HG02642 (cell line): ENCODE results near the gene STK16.
"Not testable (repeated sequence)": the region's sequence is repeated elsewhere in the genome, so short reads cannot be mapped to it uniquely, and the experiment has no call there.

ENCODE experiments used
- ATAC-seq: cut with Tn5 transposase; IDR thresholded peaks from one replicate; pipeline ENCODE4 v1.9.1; 2021; ENCODE audit warnings: mild to moderate bottlenecking; ENCODE audit not compliant: unreplicated experiment, poor library complexity

STK16 gene

DNA sequence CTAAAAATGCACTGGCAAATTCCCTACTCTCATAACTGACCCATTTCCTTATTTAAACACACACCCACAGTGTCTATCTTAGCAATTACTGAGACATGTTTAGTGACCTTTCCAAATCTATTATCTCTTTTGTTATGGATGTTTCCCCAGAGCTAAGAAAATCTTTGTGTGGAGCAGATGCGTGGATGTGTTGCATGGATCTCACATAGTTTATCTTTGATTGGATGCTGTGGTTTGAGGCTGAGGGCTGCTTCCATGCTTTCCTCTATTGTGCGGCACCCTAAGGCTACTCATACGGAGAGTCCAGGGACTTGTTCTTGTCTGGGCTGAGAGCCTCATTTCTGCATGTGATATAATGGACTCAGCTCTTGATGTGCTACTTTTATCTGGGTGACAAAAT, 10.9 kb upstream of the STK16 start:
- ATAC-seq = no peak

DNA sequence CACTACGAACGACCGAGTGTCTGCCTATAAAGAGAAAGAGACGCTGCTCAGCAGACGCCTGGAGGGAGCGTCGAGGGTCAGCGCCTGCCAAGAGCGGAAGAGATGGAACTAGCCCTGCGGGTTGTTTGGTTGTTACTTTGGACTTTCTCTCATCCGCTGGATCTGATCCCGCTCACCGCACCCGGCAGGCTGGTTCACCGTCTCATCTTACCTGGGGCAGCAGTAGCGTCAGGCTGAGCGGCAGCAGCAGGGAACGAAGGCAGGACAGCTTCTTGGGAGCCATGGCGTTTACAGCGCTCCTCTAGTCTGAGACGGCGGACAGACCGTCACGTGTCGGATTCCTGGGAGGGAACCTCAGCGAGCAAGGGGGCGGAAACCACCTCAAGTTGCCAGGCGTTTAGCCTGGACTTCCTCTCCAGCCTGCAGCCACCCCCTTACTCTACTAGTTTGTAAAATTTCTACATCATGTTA, 2.0 kb upstream of the STK16 start:
- no peak for ATAC-seq

DNA sequence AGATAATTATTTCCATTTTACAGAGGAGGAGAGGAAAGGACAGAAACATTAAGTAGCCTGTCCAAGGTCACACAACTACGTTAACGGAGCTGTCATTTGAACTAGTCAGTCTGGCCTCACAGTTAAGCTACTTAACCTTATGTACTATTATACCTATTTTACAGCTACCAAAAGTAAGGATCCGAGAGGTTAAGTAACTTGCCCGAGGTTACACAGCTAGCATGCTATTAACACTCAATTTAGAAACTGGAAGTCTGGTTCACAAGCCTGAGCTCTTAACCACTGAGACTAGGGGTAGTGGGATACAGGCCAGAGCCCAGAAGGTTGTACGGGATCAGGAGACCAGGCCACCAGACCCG, 511 bp upstream of the STK16 start:
- ATAC-seq = no peak

DNA sequence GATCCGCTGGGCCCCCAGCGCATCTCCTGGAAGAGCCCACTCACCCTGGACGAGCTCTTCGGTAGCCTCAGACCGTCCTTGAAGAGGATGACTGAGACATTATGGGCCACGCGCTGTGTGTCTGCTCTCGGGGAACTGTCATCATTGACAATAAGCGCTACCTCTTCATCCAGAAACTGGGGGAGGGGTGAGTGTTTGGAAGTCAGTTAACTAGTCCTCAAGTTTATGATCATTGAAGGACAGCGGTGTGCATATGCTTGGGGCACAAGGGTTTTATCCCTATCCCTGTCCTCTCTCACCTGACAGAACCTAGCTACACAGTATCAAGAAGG, 586 bp downstream of the STK16 start:
- no peak for ATAC-seq

DNA sequence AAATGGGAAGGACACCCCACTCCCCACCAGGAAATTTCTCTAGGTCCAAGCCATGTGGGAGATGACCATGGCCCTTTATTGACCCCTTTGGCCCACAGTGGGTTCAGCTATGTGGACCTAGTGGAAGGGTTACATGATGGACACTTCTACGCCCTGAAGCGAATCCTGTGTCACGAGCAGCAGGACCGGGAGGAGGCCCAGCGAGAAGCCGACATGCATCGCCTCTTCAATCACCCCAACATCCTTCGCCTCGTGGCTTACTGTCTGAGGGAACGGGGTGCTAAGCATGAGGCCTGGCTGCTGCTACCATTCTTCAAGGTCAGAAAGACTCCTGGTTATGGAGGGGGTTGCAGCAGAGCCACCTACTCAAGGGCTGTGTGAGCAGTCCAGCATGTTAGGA, 1.3 kb downstream of the STK16 start:
- ATAC-seq = no peak

DNA sequence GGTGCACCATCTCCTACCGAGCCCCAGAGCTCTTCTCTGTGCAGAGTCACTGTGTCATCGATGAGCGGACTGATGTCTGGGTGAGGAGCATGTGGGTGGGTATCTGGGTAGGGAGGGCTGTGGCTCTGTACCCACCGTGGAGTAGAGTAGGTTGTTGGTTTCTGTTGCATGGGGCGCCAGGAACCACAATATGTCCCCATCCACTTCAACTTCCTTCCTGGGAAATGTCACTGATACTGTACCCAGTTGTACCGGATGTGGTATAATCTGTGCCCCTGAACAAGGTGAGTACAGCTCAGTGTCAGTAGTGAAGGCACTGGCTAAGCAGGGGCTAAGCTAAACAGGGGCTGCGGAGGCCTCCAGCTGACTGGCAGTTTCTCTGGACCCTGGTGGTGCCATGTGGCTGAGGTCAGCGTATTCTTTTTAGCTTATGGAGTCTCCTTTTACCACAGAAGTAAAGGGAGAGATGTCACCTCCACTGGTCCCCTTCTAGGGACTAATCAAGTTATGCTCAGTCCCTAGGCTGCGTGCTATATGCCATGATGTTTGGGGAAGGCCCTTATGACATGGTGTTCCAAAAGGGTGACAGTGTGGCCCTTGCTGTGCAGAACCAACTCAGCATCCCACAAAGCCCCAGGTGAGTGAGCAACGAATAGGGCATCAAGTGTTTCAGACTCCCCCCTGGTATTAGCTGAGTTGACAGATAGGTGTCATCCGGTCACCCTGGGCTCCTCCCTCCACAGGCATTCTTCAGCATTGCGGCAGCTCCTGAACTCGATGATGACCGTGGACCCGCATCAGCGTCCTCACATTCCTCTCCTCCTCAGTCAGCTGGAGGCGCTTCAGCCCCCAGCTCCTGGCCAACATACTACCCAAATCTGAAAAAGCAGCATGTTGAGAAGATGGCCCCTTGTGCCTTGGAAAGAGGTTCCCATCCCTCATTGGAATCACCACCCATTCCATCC, 2.7 kb downstream of the STK16 start:
- no peak for ATAC-seq

DNA sequence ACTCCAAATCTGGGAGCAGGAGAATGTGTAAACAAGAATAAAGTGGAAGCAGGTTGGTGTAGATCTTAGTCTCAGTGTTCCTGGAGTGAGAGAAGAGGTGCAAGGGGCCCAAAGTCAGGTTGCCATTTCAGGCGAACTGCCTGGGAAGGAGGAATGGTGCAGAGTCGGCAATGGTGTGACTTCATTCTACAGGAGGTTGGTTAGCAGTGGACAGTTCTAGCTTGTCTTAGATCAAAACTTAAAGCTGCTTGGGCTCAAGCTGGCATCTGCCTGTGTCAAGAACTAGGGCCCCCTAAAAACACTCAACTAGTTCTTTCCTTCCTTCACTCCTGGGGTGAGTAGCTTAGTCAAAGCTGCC, 3.5 kb downstream of the STK16 start:
- no peak for ATAC-seq

DNA sequence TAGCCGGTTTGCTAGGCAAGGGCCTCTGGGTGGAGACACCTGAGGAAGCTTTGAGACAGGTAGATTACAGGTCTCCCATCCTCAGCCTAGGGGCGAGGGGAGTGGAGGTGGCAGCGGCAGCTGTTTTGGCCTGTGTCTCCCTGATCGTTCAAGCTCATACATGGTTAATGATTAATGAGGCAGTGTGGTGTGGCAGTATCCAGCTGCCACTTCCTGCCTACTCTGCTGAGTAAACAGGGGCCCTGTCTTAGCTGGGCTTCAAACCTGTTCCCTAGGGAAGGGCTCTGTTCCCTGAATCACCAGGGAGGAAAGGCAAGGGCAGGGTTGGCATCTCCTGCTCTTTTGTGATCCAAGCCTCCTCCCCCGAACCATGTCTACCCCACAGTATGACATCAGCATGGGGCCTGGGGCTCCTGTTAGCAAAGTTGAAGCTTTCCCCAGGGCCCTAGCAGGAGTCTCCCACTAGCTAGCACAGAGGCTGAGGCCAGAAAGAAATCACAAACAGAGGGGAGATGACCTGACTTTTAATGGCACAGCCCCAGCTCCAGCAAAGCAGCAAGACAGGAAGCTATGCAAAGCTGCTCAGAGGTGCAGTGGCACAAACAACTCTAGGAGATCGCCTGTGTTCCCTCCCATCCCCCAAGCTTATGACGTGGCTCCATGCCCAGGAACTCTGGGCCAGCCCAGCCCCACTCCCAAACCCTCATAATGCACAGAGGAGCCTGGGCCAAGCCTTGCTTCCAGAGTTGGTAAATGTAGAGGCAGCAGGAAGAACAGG, 4.1 kb downstream of the STK16 start:
- ATAC-seq = peak; percentile 42

DNA sequence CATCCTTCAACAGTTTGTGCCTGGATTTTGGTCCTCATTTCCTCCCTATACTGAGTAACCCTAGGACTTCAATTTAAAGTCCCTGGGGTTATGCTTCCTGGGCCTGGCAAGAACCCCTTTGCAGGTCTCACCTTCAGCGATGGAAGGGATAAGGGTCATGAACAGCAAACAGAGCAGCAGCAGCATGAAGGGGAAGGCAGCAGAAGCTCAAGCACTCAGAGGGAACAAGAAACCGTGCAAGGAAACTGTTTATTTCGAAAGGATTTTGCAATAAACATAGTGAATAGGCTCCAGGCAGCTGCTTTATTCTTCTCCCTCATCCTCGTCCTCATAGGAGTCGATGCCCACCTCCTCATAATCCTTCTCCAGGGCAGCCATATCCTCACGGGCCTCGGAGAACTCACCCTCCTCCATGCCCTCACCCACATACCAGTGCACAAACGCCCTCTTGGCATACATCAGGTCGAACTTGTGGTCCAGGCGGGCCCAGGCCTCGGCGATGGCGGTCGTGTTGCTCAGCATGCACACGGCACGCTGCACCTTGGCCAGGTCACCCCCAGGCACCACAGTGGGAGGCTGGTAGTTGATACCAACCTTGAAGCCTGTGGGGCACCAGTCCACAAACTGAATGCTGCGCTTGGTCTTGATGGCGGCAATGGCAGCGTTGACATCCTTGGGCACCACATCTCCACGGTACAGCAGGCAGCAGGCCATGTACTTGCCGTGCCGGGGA, 4.9 kb downstream of the STK16 start:
- no peak for ATAC-seq

DNA sequence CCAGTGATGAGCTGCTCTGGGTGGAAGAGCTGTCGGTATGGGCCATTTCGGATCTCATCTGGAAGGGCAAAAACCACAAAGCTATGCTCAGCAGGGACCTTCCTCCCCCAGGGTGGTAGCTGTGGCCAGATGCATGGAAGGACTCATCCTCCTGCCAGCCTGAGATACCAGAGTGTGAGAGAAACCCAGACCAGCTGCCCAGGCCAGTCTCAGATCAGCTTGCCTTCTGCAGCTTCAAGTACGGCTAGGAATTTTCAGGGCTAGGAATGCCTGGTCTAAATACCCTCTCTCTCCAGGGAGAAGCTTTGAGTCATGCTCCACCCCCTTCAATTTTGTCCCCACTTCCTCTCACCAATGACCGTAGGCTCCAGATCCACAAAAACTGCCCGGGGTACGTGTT, 6.4 kb downstream of the STK16 start:
- no peak for ATAC-seq

DNA sequence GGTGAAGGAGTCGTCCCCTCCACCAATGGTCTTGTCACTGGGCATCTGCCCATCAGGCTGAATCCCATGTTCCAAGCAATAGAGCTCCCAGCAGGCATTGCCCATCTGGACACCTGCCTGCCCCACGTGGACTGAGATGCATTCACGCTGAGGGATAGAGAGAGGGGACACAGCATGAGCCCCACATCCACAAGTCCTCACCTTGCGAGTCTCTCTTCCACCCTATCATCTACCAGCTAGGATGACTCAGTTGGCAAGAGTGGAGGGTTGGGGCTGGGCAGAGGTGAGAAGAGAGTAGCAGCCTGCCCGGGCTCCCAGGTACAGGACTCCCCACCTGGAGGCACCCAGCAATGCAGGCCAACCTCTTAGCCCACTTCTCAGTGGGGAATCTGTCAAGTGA, 6.8 kb downstream of the STK16 start:
- ATAC-seq = no peak

DNA sequence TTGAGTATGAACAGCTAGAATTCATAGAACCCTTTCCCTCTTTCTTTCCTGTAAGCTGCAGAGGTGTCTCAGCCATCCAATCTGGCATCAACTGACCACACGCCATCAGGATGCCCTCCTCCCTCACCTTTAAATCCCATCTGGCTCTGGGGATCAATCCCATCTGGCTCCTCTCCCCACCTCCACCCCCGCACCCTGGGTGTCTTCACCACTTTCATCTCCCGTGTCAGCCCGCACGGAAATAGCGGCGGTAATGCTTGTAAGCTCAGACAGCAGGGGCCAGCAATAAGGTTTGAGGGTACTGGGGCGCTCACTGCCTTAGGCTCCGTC, 7.3 kb downstream of the STK16 start:
- ATAC-seq = no peak

DNA sequence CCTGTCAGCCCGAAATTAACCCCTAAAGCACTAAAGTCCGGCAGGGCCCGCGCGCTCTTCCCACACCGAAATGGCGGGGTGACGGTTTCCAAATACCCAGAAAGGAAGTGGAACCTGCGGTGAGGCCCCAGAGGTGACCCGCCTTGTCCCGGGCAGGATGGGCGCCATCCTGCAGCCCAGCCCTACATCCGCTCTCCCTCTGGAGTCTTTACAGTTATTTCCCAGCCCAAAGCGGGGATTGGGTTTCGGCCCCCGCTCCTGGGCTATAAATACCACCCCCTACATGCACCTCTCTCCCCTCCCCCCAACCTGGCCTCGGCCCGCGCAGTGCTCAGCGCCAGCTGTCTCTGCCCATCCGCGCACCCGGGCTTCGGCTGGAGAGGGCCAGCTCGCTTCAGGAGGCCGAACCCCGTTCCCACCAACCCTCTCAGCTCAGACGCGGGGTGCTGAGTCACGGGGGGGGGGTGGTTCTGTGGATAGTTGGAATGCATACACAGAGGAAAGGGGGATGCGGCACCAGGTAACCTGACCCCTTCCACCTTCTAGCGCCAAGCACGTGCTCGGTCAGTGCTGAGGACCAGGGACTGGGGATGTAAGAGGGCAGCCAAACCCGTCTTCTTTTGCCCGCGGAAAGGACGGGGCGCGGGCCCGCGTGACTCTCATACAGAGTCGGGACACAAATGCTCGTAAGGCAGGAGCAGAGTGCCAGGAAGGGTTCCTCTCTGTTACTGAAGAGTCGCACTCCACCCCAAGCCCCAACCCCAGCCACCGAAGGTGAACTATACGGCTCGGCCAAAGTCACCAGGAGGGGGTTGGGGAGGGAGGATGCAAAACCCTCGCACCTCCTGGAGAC, 7.8 kb downstream of the STK16 start, which contains the start of gene TUBA4B:
TUBA4B (plus strand) TSS at position 344 of the 853 bp plus-strand sequence; CDS start at position 509, 165 bp downstream.
- ATAC-seq = peak; percentile 12

DNA sequence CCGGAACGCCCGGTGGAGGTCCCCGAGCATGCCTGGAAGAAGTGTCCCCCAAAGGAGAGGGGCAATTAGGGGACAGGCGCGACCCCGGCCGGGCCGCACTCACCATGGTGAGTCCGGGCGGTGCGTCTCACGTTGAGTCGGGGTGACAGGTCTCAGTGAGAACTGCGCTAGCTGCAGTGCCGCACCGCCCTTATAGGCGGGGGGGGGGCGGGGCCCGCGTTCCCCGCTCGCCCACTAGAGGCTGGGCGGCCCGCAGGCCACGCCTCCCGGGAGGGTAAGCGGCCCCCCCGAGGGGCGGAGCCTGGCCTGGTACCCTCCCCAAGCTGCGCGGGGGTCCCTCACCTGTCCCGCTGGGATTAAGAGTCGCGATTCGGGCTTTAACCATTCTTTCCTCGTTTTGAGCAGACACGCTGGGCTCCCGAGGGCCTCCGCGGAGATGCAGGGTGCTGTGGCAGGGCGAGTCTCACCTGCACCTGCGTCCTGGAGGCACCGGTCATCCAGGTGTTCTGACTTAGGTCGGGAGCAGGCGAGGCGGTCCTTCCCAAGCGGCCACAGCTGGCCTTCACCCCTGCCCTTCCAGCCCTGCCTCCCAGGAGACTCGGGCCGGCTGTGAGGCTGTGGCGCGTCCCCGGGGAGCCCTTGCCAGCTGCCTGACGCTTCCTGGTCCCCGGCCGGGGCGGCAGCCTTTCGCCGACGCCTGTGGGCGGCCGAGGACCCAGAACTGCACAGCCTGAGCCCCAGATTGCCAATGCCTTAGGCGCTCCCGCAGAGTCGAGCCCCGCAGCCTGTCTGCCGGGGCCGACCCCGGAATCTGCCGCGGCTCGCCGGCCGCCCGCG, 8.7 kb downstream of the STK16 start, which contains the start of gene TUBA4A:
TUBA4A (minus strand) TSS at position 166 of the 837 bp plus-strand sequence; CDS start at position 106, 60 bp downstream.
- ATAC-seq = peak; percentile 59

DNA sequence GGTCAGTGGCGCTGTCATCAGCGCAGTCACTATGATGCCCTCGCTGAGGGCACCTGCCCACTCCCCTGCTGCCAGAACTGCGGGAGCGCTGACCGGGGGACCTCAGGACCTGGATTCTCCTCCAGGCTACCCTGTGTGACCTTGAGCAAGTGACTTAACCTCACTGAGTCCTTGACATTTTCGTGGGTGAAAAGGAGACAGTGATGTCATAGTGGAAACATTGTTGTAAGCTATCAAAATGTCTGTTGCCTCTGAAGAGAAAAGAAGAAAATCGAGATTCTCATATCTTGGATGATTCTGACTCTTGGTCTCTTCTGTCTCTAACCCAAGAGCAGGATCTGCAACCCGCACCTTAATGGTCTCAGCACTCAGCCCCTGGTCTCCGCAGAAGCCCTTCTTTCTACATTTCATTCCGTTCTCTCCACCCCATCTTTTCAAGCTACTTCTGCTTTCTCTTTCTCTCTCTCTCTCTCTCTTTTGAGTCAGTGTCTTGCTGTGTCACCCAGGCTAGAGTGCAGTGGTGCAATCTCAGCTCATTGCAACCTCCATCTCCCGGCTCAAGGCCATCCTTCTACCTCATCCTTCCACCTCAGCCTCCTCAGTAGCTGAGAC, 9.4 kb downstream of the STK16 start:
- ATAC-seq = peak; percentile 24

DNA sequence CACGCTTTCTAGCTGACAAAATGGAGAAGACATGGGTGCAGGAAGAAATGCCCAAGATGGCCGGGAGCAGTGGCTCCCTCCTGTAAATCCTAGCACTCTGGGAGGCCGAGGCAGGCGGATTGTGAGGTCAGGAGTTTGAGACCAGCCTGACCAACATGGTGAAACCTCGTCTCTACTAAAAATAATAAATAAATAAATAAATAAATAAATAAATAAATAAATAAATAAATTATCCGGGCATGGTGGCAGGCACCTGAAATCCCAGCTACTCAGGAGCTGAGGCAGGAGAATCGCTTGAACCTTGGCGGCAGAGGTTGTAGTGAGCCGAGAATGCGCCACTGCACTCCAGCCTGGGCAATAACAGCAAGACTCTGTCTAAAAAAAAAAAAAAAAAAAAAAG, 13.7 kb downstream of the STK16 start:
- ATAC-seq = not testable (repeated sequence)

DNA sequence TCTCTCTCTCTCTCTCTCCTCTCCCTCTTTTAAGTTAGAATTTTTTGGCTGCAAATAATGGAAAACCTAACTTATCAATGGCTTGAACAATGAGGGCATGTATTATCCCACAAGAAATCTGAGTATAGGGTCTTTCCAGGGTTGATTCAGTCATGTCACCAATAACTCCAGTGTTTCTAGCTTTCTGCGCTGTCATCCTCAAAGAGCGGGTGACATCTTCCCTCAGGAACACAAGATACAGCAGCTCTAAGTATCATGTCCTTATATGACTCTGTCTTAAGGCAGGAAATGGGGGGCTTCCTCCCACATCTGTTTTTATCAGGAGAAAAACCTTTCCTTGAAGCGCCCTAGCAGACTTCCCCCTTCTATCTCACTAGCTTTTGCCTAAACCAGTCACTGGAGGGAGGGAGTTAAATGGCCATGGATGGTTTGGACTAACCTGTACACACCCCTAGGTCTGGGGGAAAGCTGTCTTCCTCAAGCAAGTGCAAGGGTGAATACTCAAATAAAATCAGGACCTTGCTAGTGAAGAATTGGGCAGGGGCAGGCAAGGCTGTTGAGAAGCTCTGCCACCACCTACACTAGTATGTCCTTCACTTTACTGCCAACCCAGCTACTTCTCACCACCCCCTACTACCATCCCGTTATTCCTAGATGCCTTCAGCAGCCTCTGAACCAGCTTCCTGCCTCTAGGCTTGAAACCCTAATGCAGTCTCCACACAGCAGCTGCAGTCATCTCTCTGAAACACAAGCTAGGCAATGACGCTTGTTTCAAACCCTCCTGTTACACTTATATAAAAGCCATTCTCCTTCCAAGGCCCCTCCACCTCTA, 16.0 kb downstream of the STK16 start:
- no peak for ATAC-seq

DNA sequence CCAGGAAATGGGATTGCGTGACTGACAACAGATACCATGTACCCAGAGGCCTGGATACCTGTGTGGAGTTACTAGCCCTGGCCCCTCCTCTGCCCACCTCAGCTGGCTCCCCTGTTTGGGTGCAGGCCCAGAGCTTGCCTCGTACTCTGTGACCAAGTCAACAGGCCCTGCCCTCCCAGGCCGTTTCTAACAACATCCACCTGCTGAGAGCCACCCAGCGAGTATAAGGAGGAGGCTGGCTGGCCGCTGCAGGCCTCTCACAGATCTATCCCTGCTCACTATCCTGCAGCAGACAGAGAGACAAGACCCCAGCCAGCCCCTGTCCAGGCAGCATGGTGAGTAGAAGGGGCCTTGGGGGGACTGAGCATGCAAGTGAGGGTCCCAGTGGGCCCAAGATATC, 21.0 kb downstream of the STK16 start:
- no peak for ATAC-seq
